H9 (cell line): ENCODE data around the gene EIF6. TPM values are rescaled to one million over a fixed set of nuclear protein-coding genes. Genes with fewer than 3 reads are reported as not detected.

Source experiments
- DNase-seq: peaks from one replicate; pipeline ENCODE4 v3.0.0-alpha.2; 2017
- H2AFZ ChIP-seq: one replicate; pipeline ENCODE4 v1.6.1; 2013; ENCODE audit warnings: mild to moderate bottlenecking, low read length, control low read depth, moderate library complexity
- H2AK5ac ChIP-seq: 2 replicates; pipeline ENCODE4 v1.6.1; 2013; ENCODE audit warnings: low read length, control low read depth, mixed read lengths; ENCODE audit not compliant: insufficient read length
- H2BK120ac ChIP-seq: one replicate; pipeline ENCODE4 v1.6.1; 2013; ENCODE audit warnings: low read depth, mild to moderate bottlenecking, low read length, control low read depth, inconsistent platforms; ENCODE audit not compliant: poor library complexity, severe bottlenecking
- H2BK12ac ChIP-seq: 2 replicates; pipeline ENCODE4 v1.6.1; 2013; ENCODE audit warnings: low read length, control low read depth, mixed read lengths, low read depth; ENCODE audit not compliant: insufficient read length
- H2BK15ac ChIP-seq: 2 replicates; pipeline ENCODE4 v1.6.1; 2013; ENCODE audit warnings: low read depth, low read length, control low read depth
- H2BK20ac ChIP-seq: one replicate; pipeline ENCODE4 v1.6.1; 2013; ENCODE audit warnings: low read depth, mild to moderate bottlenecking, low read length, control low read depth, inconsistent platforms; ENCODE audit not compliant: poor library complexity, severe bottlenecking
- H2BK5ac ChIP-seq: 2 replicates; pipeline ENCODE4 v1.6.1; 2013; ENCODE audit warnings: low read length, control low read depth, mixed read lengths; ENCODE audit not compliant: insufficient read length
- H3K14ac ChIP-seq: 2 replicates; pipeline ENCODE4 v1.6.1; 2013; ENCODE audit warnings: low read length, control low read depth; ENCODE audit not compliant: insufficient read depth
- H3K18ac ChIP-seq: 2 replicates; pipeline ENCODE4 v1.6.1; 2013; ENCODE audit warnings: low read depth, mild to moderate bottlenecking, mixed read lengths, low read length, control low read depth; ENCODE audit not compliant: insufficient read length
- H3K23ac ChIP-seq: 2 replicates; pipeline ENCODE4 v1.6.1; 2013; ENCODE audit warnings: low read length, control low read depth, mixed read lengths, low read depth; ENCODE audit not compliant: insufficient read length
- H3K23me2 ChIP-seq: 2 replicates; pipeline ENCODE4 v1.6.1; 2013; ENCODE audit warnings: low read depth, mild to moderate bottlenecking, mixed read lengths, low read length, control low read depth; ENCODE audit not compliant: insufficient read length, poor library complexity, severe bottlenecking
- H3K27ac ChIP-seq: 2 replicates; pipeline ENCODE4 v1.5.1; 2013; ENCODE audit warnings: low read length, control low read depth, mixed read lengths, low read depth; ENCODE audit not compliant: insufficient read length
- H3K27me3 ChIP-seq: 2 replicates; pipeline ENCODE4 v1.6.1; 2013; ENCODE audit warnings: low read length, control low read depth, inconsistent platforms; ENCODE audit not compliant: insufficient read depth
- H3K4ac ChIP-seq: 2 replicates; pipeline ENCODE4 v1.6.1; 2013; ENCODE audit warnings: low read depth, mild to moderate bottlenecking, control low read depth, inconsistent platforms, low read length, moderate library complexity
- H3K4me1 ChIP-seq: 2 replicates; pipeline ENCODE4 v1.6.1; 2013; ENCODE audit warnings: low read length, control low read depth, inconsistent platforms; ENCODE audit not compliant: insufficient read depth
- H3K4me2 ChIP-seq: 2 replicates; pipeline ENCODE4 v1.6.1; 2013; ENCODE audit warnings: low read length, control low read depth, mixed read lengths; ENCODE audit not compliant: insufficient read length, insufficient read depth
- H3K56ac ChIP-seq: 2 replicates; pipeline ENCODE4 v1.6.1; 2013; ENCODE audit warnings: low read depth, mild to moderate bottlenecking, mixed read lengths, low read length, control low read depth; ENCODE audit not compliant: insufficient read length
- H3K79me1 ChIP-seq: 2 replicates; pipeline ENCODE4 v1.6.1; 2013; ENCODE audit warnings: low read depth, mild to moderate bottlenecking, moderate library complexity, low read length, control low read depth, inconsistent platforms; ENCODE audit not compliant: insufficient read depth, poor library complexity, severe bottlenecking
- H3K79me2 ChIP-seq: 2 replicates; pipeline ENCODE4 v1.6.1; 2013; ENCODE audit warnings: low read length, control low read depth, inconsistent platforms; ENCODE audit not compliant: insufficient read depth
- H3K9ac ChIP-seq: 2 replicates; pipeline ENCODE4 v1.6.1; 2013; ENCODE audit warnings: low read length, control low read depth, mixed read lengths; ENCODE audit not compliant: insufficient read length; ENCODE audit errors: extremely low read depth
- H3K9me3 ChIP-seq: one replicate; pipeline ENCODE4 v1.6.1; 2013; ENCODE audit warnings: low read depth, low read length, inconsistent platforms; ENCODE audit not compliant: control insufficient read depth
- H3T11ph ChIP-seq: one replicate; pipeline ENCODE4 v1.6.1; 2013; ENCODE audit warnings: mild to moderate bottlenecking, low read length, control low read depth, inconsistent platforms
- H4K20me1 ChIP-seq: one replicate; pipeline ENCODE4 v1.6.1; 2013; ENCODE audit not compliant: control insufficient read depth, insufficient read length, insufficient read depth
- H4K5ac ChIP-seq: 2 replicates; pipeline ENCODE4 v1.6.1; 2013; ENCODE audit warnings: low read depth, mild to moderate bottlenecking, mixed read lengths, low read length, control low read depth; ENCODE audit not compliant: insufficient read length
- H4K8ac ChIP-seq: replicated peaks from 2 replicates; pipeline ENCODE4 v1.6.1; 2013; ENCODE audit warnings: low read length, control low read depth, mixed read lengths, low read depth; ENCODE audit not compliant: insufficient read length
- H4K91ac ChIP-seq: 2 replicates; pipeline ENCODE4 v1.6.1; 2013; ENCODE audit warnings: low read depth, mild to moderate bottlenecking, moderate library complexity, mixed read lengths, low read length, control low read depth; ENCODE audit not compliant: insufficient read length
- H3K27ac Mint-ChIP-seq, 3 experiments: 2 replicates in 2 of 3; 3 replicates in 1 of 3; pipeline ENCODE4 v1.8.0; 2020 to 2021; ENCODE audit warnings: mixed read lengths in 3 of 3, mild to moderate bottlenecking in 1 of 3, moderate library complexity in 1 of 3
- H3K27me3 Mint-ChIP-seq: 2 replicates; pipeline ENCODE4 v1.8.0; 2021; ENCODE audit warnings: low read depth, mild to moderate bottlenecking, moderate library complexity, mixed read lengths
- H3K36me3 Mint-ChIP-seq, 3 experiments: 2 replicates in 2 of 3; 3 replicates in 1 of 3; pipeline ENCODE4 v1.8.0; 2020 to 2021; ENCODE audit warnings: low read depth in 3 of 3, mixed read lengths in 3 of 3; ENCODE audit not compliant: insufficient read depth in 1 of 3
- H3K4me1 Mint-ChIP-seq, 2 experiments: 2 replicates each; pipeline ENCODE4 v1.8.0; 2020; ENCODE audit warnings: mixed read lengths in 2 of 2
- H3K4me3 Mint-ChIP-seq, 2 experiments: 2 replicates in 1 of 2; 3 replicates in 1 of 2; pipeline ENCODE4 v1.8.0; 2020 to 2021; ENCODE audit warnings: mild to moderate bottlenecking in 2 of 2, mixed read lengths in 2 of 2, moderate library complexity in 1 of 2
- H3K9me3 Mint-ChIP-seq, 2 experiments: 2 replicates in 1 of 2; 3 replicates in 1 of 2; pipeline ENCODE4 v1.8.0; 2020; ENCODE audit warnings: mild to moderate bottlenecking in 2 of 2, mixed read lengths in 2 of 2, moderate library complexity in 1 of 2
- CTCF ChIP-seq: fragments of 200-600 bp; sonication (generic); conservative IDR thresholded peaks from 3 replicates; pipeline ENCODE4 v1.8.0; 2021; ENCODE audit warnings: antibody characterized with exemption, mild to moderate bottlenecking
- WGBS: extraction: QIAGEN DNeasy Blood & Tissue Kit; methylation state at CpG from one replicate; pipeline ENCODE4 v1.1.7; 2013; ENCODE audit warnings: missing lambda C conversion rate, low lambda C conversion rate, mixed read lengths; ENCODE audit not compliant: insufficient read length; ENCODE audit errors: extremely low coverage; 5-methylcytosine and 5-hydroxymethylcytosine counted together
- total RNA-seq: library from RNA; stranded (reverse); gene quantifications from 2 replicates; pipeline ENCODE4 v1.2.1, GENCODE V29; 2021

Gene EIF6
- total RNA-seq, 1 experiment from 2014 or later = 150 TPM

GRCh38 chr20:35277127-35277526 lies 7.4 kb downstream of the EIF6 start:
- H3K23me2 ChIP-seq = peaks cover 7% of the 10 kb centered on the region
- no peaks in the 10 kb centered on the region for H4K20me1 ChIP-seq
- H3K27me3 Mint-ChIP-seq = no peaks in the 10 kb centered on the region; the same call in 1 of the 2 replicates
- H3K9me3 ChIP-seq = no peaks in the 10 kb centered on the region
- no peak overlapping the region for H2AFZ ChIP-seq
- WGBS = no CpG with 5 or more reads among the region's 10 CpGs
- no peak overlapping the region for H2BK120ac ChIP-seq
- peak overlapping the region; percentile 71 for H3K4me2 ChIP-seq
- no peak overlapping the region for H2AK5ac ChIP-seq
- H2BK5ac ChIP-seq = no peak overlapping the region
- H3K36me3 Mint-ChIP-seq = peaks cover 23 to 50% (median 46%) of the 10 kb centered on the region in 3 experiments
- peaks cover 15 to 24% of the 10 kb centered on the region in 2 experiments for H3K4me1 Mint-ChIP-seq
- no peak overlapping the region for H3K56ac ChIP-seq
- peak overlapping the region; percentile 88 to 98 (median 90) for H3K27ac Mint-ChIP-seq
- no peak overlapping the region for H4K5ac ChIP-seq
- no peak overlapping the region for H2BK20ac ChIP-seq
- no peak overlapping the region for H2BK15ac ChIP-seq
- peak overlapping the region; percentile 62; the same call in 1 of the 2 replicates for H3K14ac ChIP-seq
- H4K91ac ChIP-seq = no peak overlapping the region
- H3K4me3 Mint-ChIP-seq = peak overlapping the region; percentile 90 to 94
- peak overlapping the region; percentile 69 for H3K9ac ChIP-seq
- H3K4me1 ChIP-seq = no peaks in the 10 kb centered on the region; the same call in 1 of the 2 replicates
- TF ChIP-seq CTCF = no peak
- no peak overlapping the region for H2BK12ac ChIP-seq
- H3K23ac ChIP-seq = no peak overlapping the region
- H3K79me2 ChIP-seq = no peaks in the 10 kb centered on the region
- DNase-seq = no peak
- peak overlapping the region; percentile 4 for H3K18ac ChIP-seq
- H3K27ac ChIP-seq = no peak overlapping the region
- no peak overlapping the region for H4K8ac ChIP-seq
- no peak overlapping the region for H3T11ph ChIP-seq
- no peaks in the 10 kb centered on the region; a peak in 2 of 5 replicates for H3K9me3 Mint-ChIP-seq
- no peaks in the 10 kb centered on the region for H3K79me1 ChIP-seq
- H3K27me3 ChIP-seq = no peaks in the 10 kb centered on the region
- H3K4ac ChIP-seq = no peak overlapping the region
